H1 (cell line): ENCODE data around the gene NPR1. TPM values are rescaled to one million over a fixed set of nuclear protein-coding genes. Genes with fewer than 3 reads are reported as not detected.

Source experiments
- CTCF ChIA-PET: fragments of 300-600 bp; sonication (Branson Sonifier 250); formaldehyde crosslinking; loops from one replicate; lab custom pipeline; 2021; ENCODE audit not compliant: partially characterized antibody; lab: Charles Lee
- POLR2A ChIA-PET: fragments of 300-600 bp; sonication (Branson Sonifier 250); formaldehyde crosslinking; loops from one replicate; lab custom pipeline; 2021; ENCODE audit warnings: inconsistent platforms; ENCODE audit not compliant: partially characterized antibody; lab: Charles Lee
- DNase-seq, 2 experiments: peaks; one replicate each; pipeline versions ENCODE4 v3.0.0 to v3.0.0-alpha.2; 2010 to 2022; ENCODE audit warnings: low spot score in 2 of 2, low read depth in 1 of 2, mixed read lengths in 1 of 2
- FAIRE-seq: peaks from 2 replicates; lab custom pipeline; 2011; peaks lifted over from hg19 to GRCh38; lab: Jason Lieb, UNC
- H2AFZ ChIP-seq: 2 replicates; pipeline ENCODE4 v1.8.1; 2012; ENCODE audit warnings: low read length, inconsistent platforms
- H2AK5ac ChIP-seq: 2 replicates; pipeline ENCODE4 v1.6.1; 2013; ENCODE audit warnings: low read depth, low read length
- H2BK120ac ChIP-seq: replicated peaks from 2 replicates; pipeline ENCODE3; 2013; ENCODE audit warnings: low read depth, low read length, inconsistent platforms
- H2BK12ac ChIP-seq: 2 replicates; pipeline ENCODE4 v1.6.1; 2013; ENCODE audit warnings: low read depth, low read length
- H2BK15ac ChIP-seq: 2 replicates; pipeline ENCODE4 v1.6.1; 2013; ENCODE audit warnings: low read length
- H2BK20ac ChIP-seq: 2 replicates; pipeline ENCODE4 v1.6.1; 2013; ENCODE audit warnings: low read length
- H2BK5ac ChIP-seq: 2 replicates; pipeline ENCODE4 v1.6.1; 2013; ENCODE audit warnings: low read depth, low read length
- H3K14ac ChIP-seq: 2 replicates; pipeline ENCODE4 v1.6.1; 2013; ENCODE audit warnings: inconsistent platforms; ENCODE audit not compliant: insufficient read length
- H3K18ac ChIP-seq: 2 replicates; pipeline ENCODE4 v1.6.1; 2013; ENCODE audit warnings: low read length; ENCODE audit errors: extremely low read depth
- H3K23ac ChIP-seq: 2 replicates; pipeline ENCODE4 v1.6.1; 2013; ENCODE audit warnings: inconsistent platforms; ENCODE audit not compliant: insufficient read length
- H3K23me2 ChIP-seq: 2 replicates; pipeline ENCODE4 v1.6.1; 2013; ENCODE audit warnings: low read depth, low read length
- H3K27ac ChIP-seq: 2 replicates; pipeline ENCODE4 v1.6.1; 2011; ENCODE audit warnings: low read depth, low read length, inconsistent platforms
- H3K27me3 ChIP-seq, 4 experiments: replicated peaks in 1 of 4; 1 replicate in 1 of 4; 2 replicates in 3 of 4; pipeline versions ENCODE4 v1.6.1 to v1.8.1; 2011 to 2013; ENCODE audit warnings: low read length in 3 of 4, mild to moderate bottlenecking in 3 of 4, inconsistent platforms in 2 of 4, mixed read lengths in 2 of 4, moderate library complexity in 1 of 4; ENCODE audit not compliant: control insufficient read depth in 3 of 4, insufficient read depth in 3 of 4; ENCODE audit errors: extremely low read depth in 1 of 4
- H3K36me3 ChIP-seq, 4 experiments: 2 replicates each; pipeline versions ENCODE4 v1.6.1 to v1.8.1; 2011 to 2013; ENCODE audit warnings: mild to moderate bottlenecking in 4 of 4, low read length in 3 of 4, moderate library complexity in 2 of 4, control low read depth in 1 of 4, inconsistent platforms in 1 of 4; ENCODE audit not compliant: insufficient read depth in 4 of 4, control insufficient read depth in 2 of 4
- H3K4ac ChIP-seq: replicated peaks from 2 replicates; pipeline ENCODE3; 2013; ENCODE audit warnings: low read length, low read depth, mixed read lengths, inconsistent platforms; ENCODE audit not compliant: insufficient read length
- H3K4me1 ChIP-seq, 4 experiments: replicated peaks in 1 of 4; 1 replicate in 1 of 4; 2 replicates in 3 of 4; pipeline versions ENCODE4 v1.6.1 to v1.8.1; 2011 to 2013; ENCODE audit warnings: low read length in 3 of 4, inconsistent platforms in 2 of 4, mixed read lengths in 1 of 4; ENCODE audit not compliant: insufficient read depth in 4 of 4, control insufficient read depth in 3 of 4
- H3K4me2 ChIP-seq, 2 experiments: 2 replicates each; pipeline versions ENCODE4 v1.6.1 to v1.8.1; 2011 to 2013; ENCODE audit warnings: low read depth in 2 of 2, low read length in 2 of 2, control low read depth in 1 of 2, inconsistent platforms in 1 of 2, mild to moderate bottlenecking in 1 of 2; ENCODE audit not compliant: insufficient read depth in 1 of 2
- H3K4me3 ChIP-seq, 4 experiments: fragments of 200-600, 300-600 bp in 1 of 4; sonication (generic), shearing (Covaris generic), sonication (Bioruptor Twin) in 1 of 4; 2 replicates each; pipeline versions ENCODE4 v1.5.1 to v1.8.1; 2011 to 2016; ENCODE audit warnings: low read length in 4 of 4, low read depth in 3 of 4, control low read depth in 2 of 4, inconsistent platforms in 2 of 4, mild to moderate bottlenecking in 2 of 4, mixed read lengths in 1 of 4, moderate library complexity in 1 of 4; ENCODE audit not compliant: insufficient read depth in 2 of 4; ENCODE audit errors: extremely low read depth in 1 of 4
- H3K56ac ChIP-seq: replicated peaks from 2 replicates; pipeline ENCODE3; 2013; ENCODE audit warnings: low read depth, mild to moderate bottlenecking, mixed read lengths, low read length, inconsistent platforms; ENCODE audit not compliant: insufficient read length
- H3K79me1 ChIP-seq: 2 replicates; pipeline ENCODE4 v1.6.1; 2013; ENCODE audit warnings: low read depth, low read length, control low read depth
- H3K79me2 ChIP-seq, 2 experiments: 2 replicates each; pipeline versions ENCODE4 v1.6.1 to v1.8.1; 2012 to 2013; ENCODE audit warnings: low read length in 2 of 2, mild to moderate bottlenecking in 2 of 2, inconsistent platforms in 1 of 2; ENCODE audit not compliant: insufficient read depth in 2 of 2, control insufficient read depth in 1 of 2
- H3K9ac ChIP-seq, 4 experiments: replicated peaks in 1 of 4; 1 replicate in 1 of 4; 2 replicates in 3 of 4; pipeline versions ENCODE4 v1.6.1 to v1.8.1; 2011 to 2013; ENCODE audit warnings: low read depth in 3 of 4, low read length in 3 of 4, control low read depth in 2 of 4, mild to moderate bottlenecking in 2 of 4, moderate library complexity in 2 of 4, inconsistent platforms in 1 of 4; ENCODE audit errors: extremely low read depth in 1 of 4
- H3K9me3 ChIP-seq, 2 experiments: 2 replicates each; pipeline versions ENCODE4 v1.6.1 to v1.8.1; 2012 to 2013; ENCODE audit warnings: mild to moderate bottlenecking in 2 of 2, moderate library complexity in 2 of 2, control low read depth in 1 of 2, inconsistent platforms in 1 of 2, low read depth in 1 of 2, low read length in 1 of 2, mixed read lengths in 1 of 2; ENCODE audit not compliant: insufficient read depth in 2 of 2
- H4K20me1 ChIP-seq, 2 experiments: replicated peaks in 1 of 2; 2 replicates each; pipeline versions ENCODE3 to v1.8.1; 2011 to 2013; ENCODE audit warnings: inconsistent platforms in 2 of 2, low read length in 2 of 2, mild to moderate bottlenecking in 1 of 2; ENCODE audit not compliant: insufficient read depth in 2 of 2, control insufficient read depth in 1 of 2
- H4K5ac ChIP-seq: 2 replicates; pipeline ENCODE4 v1.6.1; 2013; ENCODE audit warnings: low read length, low read depth, mixed read lengths, inconsistent platforms; ENCODE audit not compliant: insufficient read length
- H4K8ac ChIP-seq: 2 replicates; pipeline ENCODE4 v1.8.0; 2013; ENCODE audit warnings: mild to moderate bottlenecking, moderate library complexity, low read length, inconsistent platforms; ENCODE audit not compliant: insufficient read depth; ENCODE audit errors: extremely low read depth
- H4K91ac ChIP-seq: replicated peaks from 2 replicates; pipeline ENCODE3; 2013; ENCODE audit warnings: low read length, mixed read lengths, inconsistent platforms; ENCODE audit not compliant: insufficient read length
- BACH1 ChIP-seq: IDR thresholded peaks from 2 replicates; pipeline ENCODE4 v1.6.1; 2012; ENCODE audit warnings: low read length, improper control_type of control experiment
- GABPA ChIP-seq: IDR thresholded peaks from 2 replicates; pipeline ENCODE4 v1.6.1; 2011; ENCODE audit warnings: mild to moderate bottlenecking, low read length, moderate library complexity, borderline replicate concordance; ENCODE audit not compliant: insufficient read depth
- GTF2F1 ChIP-seq: IDR thresholded peaks from 2 replicates; pipeline ENCODE4 v1.6.1; 2012; ENCODE audit warnings: low read depth, low read length, improper control_type of control experiment, borderline replicate concordance
- KDM1A ChIP-seq: fragments of 200-600, 300-600 bp; sonication (generic); IDR thresholded peaks from 2 replicates; pipeline ENCODE4 v1.7.1; 2016; ENCODE audit warnings: mild to moderate bottlenecking, low read length, borderline replicate concordance
- NRF1 ChIP-seq: IDR thresholded peaks from 2 replicates; pipeline ENCODE4 v1.6.1; 2011; ENCODE audit warnings: mild to moderate bottlenecking, low read depth, low read length, improper control_type of control experiment
- RBBP5 ChIP-seq: IDR thresholded peaks from 2 replicates; pipeline ENCODE4 v1.7.1; 2012; ENCODE audit warnings: low read depth, mild to moderate bottlenecking, inconsistent platforms, low read length, moderate library complexity, borderline replicate concordance
- SP4 ChIP-seq: IDR thresholded peaks from 2 replicates; pipeline ENCODE4 v1.6.1; 2012; ENCODE audit warnings: low read length, inconsistent platforms
- ZNF274 ChIP-seq: IDR thresholded peaks from 2 replicates; pipeline ENCODE4 v1.7.0; 2012; ENCODE audit warnings: low read length, borderline replicate concordance; ENCODE audit errors: extremely low read depth
- WGBS, 2 experiments: shearing (Covaris generic) in 1 of 2; methylation state at CpG; one replicate each; pipeline versions ENCODE4 v1.1.6 to v1.1.7; 2013 to 2015; ENCODE audit warnings: low lambda C conversion rate in 2 of 2, mixed read lengths in 2 of 2, inconsistent platforms in 1 of 2, low coverage in 1 of 2, missing lambda C conversion rate in 1 of 2; ENCODE audit not compliant: insufficient replicate concordance in 2 of 2, insufficient coverage in 1 of 2, insufficient read length in 1 of 2; ENCODE audit errors: extremely low coverage in 1 of 2, missing lambda C conversion rate in 1 of 2; 5-methylcytosine and 5-hydroxymethylcytosine counted together
- polyA plus RNA-seq, 7 experiments: library from polyadenylated mRNA; depleted of rRNA in 3 of 7; stranded (reverse) in 5 of 7; unstranded in 2 of 7; fragments of >200 nt in 5 of 7; fragments of 200-250 nt in 2 of 7; gene quantifications; 1 replicate in 5 of 7; 2 replicates in 1 of 7; 4 replicates in 1 of 7; pipeline versions ENCODE4 v1.2.1 to v1.2.3, GENCODE V29; 2011 to 2013; ENCODE audit warnings: missing spikeins in 2 of 7, mixed read lengths in 2 of 7
- total RNA-seq: library from RNA; stranded (reverse); fragmentation: NEBNext Ultra II Directional; extraction: Animal tissue kit (Norgen Biotek cat#: 25700); gene quantifications from 2 replicates; pipeline ENCODE4 v1.2.1, GENCODE V29; 2021
- TF ChIP-seq, protein P1 (sequence below): IDR thresholded peaks from 2 replicates; pipeline ENCODE4 v1.6.1; 2012; ENCODE audit warnings: low read length, inconsistent platforms

NPR1 gene
- total and polyA plus RNA-seq, 2 of the 8 experiments (the other 6 are each of a cell fraction or from before 2014, with no cell fraction given) = 11.7 to 13.2 TPM

DNA sequence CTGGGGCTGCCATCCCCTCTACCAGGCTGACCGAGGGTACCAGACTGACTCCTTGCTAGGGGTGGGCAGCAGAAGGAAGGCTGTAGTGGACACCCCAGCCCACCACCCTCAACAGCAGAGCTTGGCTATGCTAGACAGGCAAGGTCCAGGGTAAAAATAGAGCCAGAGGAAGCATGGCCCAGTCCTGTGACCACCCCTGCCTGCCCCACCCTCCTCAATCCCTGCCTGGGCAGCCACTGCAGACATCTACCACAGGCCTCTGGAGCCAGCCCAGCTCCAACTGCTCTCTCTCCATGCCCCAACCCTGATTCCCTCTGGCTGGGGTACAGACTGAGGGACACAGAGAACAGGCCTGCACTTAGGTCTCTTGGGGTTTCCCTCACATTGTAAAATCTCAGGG is 48.5 kb upstream of the NPR1 start:
- POLR2A ChIA-PET = interaction anchor here (0.6 to 15.6 kb wide), 9 partner anchors 9 to 361 kb away, joined by 3 to 261 read pairs (median 3); partner anchors contain the start of genes RPS27, S100A14 and S100A16
- no peak overlapping the region for H2BK15ac ChIP-seq

More for the DNA sequence above, 48.5 kb upstream of the NPR1 start:
- Histone ChIP-seq H3K27me3 (no peaks in the 10 kb centered on the region), H3K9me3 (no peaks in the 10 kb centered on the region), H3K56ac (no peak overlapping the region), H3K23ac (no peak overlapping the region), H4K5ac (no peak overlapping the region), H3K23me2 (peaks cover 7% of the 10 kb centered on the region), H3K4ac (no peak overlapping the region), H4K8ac (no peak overlapping the region; the same call in 1 of the 2 replicates), H3K18ac (no peak overlapping the region), H2BK5ac (peak overlapping the region; percentile 22; the same call in 1 of the 2 replicates), H3K14ac (no peak overlapping the region), H3K4me1 (peaks cover 0 to 16% (median 11%) of the 10 kb centered on the region in 4 experiments; a peak in 6 of 7 replicates), H3K4me2 (no peak overlapping the region), H4K20me1 (no peaks in the 10 kb centered on the region), H2AFZ (no peak overlapping the region), H3K27ac (no peak overlapping the region), H2BK20ac (no peak overlapping the region), H2BK120ac (no peak overlapping the region), H3K36me3 (peaks cover 0 to 4% (median 1%) of the 10 kb centered on the region in 4 experiments; a peak in 3 of 8 replicates), H4K91ac (no peak overlapping the region), H3K9ac (no peak overlapping the region), H2AK5ac (no peak overlapping the region), H3K79me1 (no peaks in the 10 kb centered on the region), H3K4me3 (no peak overlapping the region), H2BK12ac (peak overlapping the region; percentile 46; the same call in 1 of the 2 replicates), H3K79me2 (peaks cover 0 to 6% of the 10 kb centered on the region in 2 experiments; a peak in 2 of 4 replicates)
- DNase-seq = no peak
- FAIRE-seq = no peak
- CTCF ChIA-PET = interaction anchor here (0.8 to 10.2 kb wide), 15 partner anchors 9 to 143 kb away, joined by 3 to 115 read pairs (median 16); partner anchors contain the start of genes S100A14, S100A16 and S100A6
- 83% methylated on average over 1 of the region's 1 CpG; no CpG with 5 or more reads in 1 of the 2 experiments for WGBS, 2 experiments
- TF ChIP-seq NRF1 = no peak
- no peak for TF ChIP-seq RBBP5
- TF ChIP-seq BACH1 = no peak
- TF ChIP-seq GABPA = no peak
- TF ChIP-seq SP4 = no peak
- no peak for TF ChIP-seq ZNF274
- TF ChIP-seq, protein P1, sequence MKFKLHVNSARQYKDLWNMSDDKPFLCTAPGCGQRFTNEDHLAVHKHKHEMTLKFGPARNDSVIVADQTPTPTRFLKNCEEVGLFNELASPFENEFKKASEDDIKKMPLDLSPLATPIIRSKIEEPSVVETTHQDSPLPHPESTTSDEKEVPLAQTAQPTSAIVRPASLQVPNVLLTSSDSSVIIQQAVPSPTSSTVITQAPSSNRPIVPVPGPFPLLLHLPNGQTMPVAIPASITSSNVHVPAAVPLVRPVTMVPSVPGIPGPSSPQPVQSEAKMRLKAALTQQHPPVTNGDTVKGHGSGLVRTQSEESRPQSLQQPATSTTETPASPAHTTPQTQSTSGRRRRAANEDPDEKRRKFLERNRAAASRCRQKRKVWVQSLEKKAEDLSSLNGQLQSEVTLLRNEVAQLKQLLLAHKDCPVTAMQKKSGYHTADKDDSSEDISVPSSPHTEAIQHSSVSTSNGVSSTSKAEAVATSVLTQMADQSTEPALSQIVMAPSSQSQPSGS = no peak
- TF ChIP-seq GTF2F1 = no peak
- no peak for TF ChIP-seq KDM1A
